Stimulated activated CD8-positive, alpha-beta memory T cell treated with anti-CD3 and anti-CD28 coated beads, Interleukin-2, amount 100 ng/mL, for 1 hour (primary cell): ENCODE data around the gene MRPL12.
"Not testable (repeated sequence)": the region's sequence is repeated elsewhere in the genome, so short reads cannot be mapped to it uniquely, and the experiment has no call there.

Experiments used
- DNase-seq, 2 donors: peaks; one replicate each; pipeline ENCODE4 v3.0.0-alpha.2; 2020; ENCODE audit warnings: low read depth in 2 of 2

MRPL12 gene

GRCh38 chr17:81716674-81716996, 13.5 kb downstream of the MRPL12 start:
- DNase-seq = no peak

GRCh38 chr17:81717049-81717765, 14.0 kb downstream of the MRPL12 start:
- no peak for DNase-seq

GRCh38 chr17:81717766-81718089, 14.6 kb downstream of the MRPL12 start:
- no peak for DNase-seq

- no peak for DNase-seq
These were observed 16.5 kb downstream of the MRPL12 start for GRCh38 chr17:81719410-81720266.

- no peak for DNase-seq
These were observed 17.3 kb downstream of the MRPL12 start for GRCh38 chr17:81720267-81721071.

GRCh38 chr17:81722184-81723120, 19.3 kb downstream of the MRPL12 start:
- no peak for DNase-seq

- no peak for DNase-seq
These were observed 20.6 kb downstream of the MRPL12 start for GRCh38 chr17:81723651-81724209.

- no peak for DNase-seq
These were observed 22.3 kb downstream of the MRPL12 start for GRCh38 chr17:81725439-81725838.

GRCh38 chr17:81726004-81726403, 22.8 kb downstream of the MRPL12 start:
- DNase-seq = no peak

GRCh38 chr17:81727324-81728031, 24.3 kb downstream of the MRPL12 start:
- no peak for DNase-seq

- no peak for DNase-seq
These were observed 30.6 kb downstream of the MRPL12 start for GRCh38 chr17:81733507-81734404.

- no peak for DNase-seq
These were observed 31.5 kb downstream of the MRPL12 start for GRCh38 chr17:81734405-81735263.

- DNase-seq = no peak
These were observed 32.3 kb downstream of the MRPL12 start for GRCh38 chr17:81735264-81736102.

GRCh38 chr17:81737947-81738800, 35.0 kb downstream of the MRPL12 start:
- DNase-seq = no peak

GRCh38 chr17:81738801-81739393, 35.7 kb downstream of the MRPL12 start:
- no peak for DNase-seq

GRCh38 chr17:81739593-81739992, 36.4 kb downstream of the MRPL12 start:
- DNase-seq = not testable (repeated sequence)
